Measurements from ENCODE around the gene HPS1. TPM values are rescaled to one million over a fixed set of nuclear protein-coding genes. Genes with fewer than 3 reads are reported as not detected.

HPS1 gene
- total and polyA plus RNA-seq, 2 of the 4 experiments (the other 2 are of a cell fraction), result 14.0 to 55.2 TPM

DNA sequence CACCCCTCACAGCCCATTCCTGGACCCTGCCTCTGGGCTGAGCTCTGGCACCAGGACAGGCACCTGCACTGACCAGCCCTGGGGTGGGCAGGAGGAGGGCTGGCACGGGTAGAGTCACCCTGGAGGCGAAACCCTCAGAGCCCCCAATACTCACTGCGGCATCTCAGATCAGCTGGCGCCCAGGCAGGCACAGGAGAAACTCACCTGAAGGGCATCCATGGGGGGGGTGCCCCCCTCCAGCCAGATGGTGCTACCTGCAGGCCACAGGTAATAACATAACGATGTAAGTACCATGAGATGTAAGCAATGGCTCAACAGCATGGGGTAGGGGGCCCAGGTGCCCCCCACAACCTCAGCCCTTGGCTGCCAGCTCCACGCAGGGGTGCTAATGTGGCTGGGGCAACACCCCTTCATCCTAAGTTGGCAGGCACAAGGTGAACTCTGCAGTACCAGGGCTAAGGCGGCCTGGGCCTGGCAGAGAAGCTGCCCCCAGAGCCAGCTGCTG, 19.7 kb downstream of the HPS1 start:
- DNase-seq (no peak), ATAC-seq (ENCODE audit: low read depth) (no peak)
- Histone ChIP-seq H2AFZ (replicated peaks; ENCODE audit: low read length, poor library complexity) (no peak overlapping the region), H3K56ac (ENCODE audit: extremely low read depth, insufficient read depth, low read length) (no peak overlapping the region), H2BK120ac (ENCODE audit: low read depth, low read length) (no peak overlapping the region), H4K5ac (ENCODE audit: low read depth, low read length) (no peak overlapping the region), H4K8ac (ENCODE audit: low read depth in 2 of 2, low read length in 2 of 2) (no peak overlapping the region), H3K9me1 (ENCODE audit: insufficient read depth, low read length) (no peaks in the 10 kb centered on the region), H3K4ac (ENCODE audit: low read depth, low read length) (no peak overlapping the region), H4K91ac (ENCODE audit: insufficient read depth, low read depth, low read length) (no peak overlapping the region), H3K27ac (ENCODE audit: insufficient read depth, low read length) (no peak overlapping the region), H3K4me1 (ENCODE audit: control insufficient read depth, insufficient read depth, low read length) (no peaks in the 10 kb centered on the region), H2AK5ac (ENCODE audit: low read depth, low read length) (no peak overlapping the region), H3K79me1 (ENCODE audit: low read depth in 1 of 2, low read length in 2 of 2) (peaks cover 0 to 3% of the 10 kb centered on the region in 2 experiments; a peak in 1 of 4 replicates), H3K9ac (ENCODE audit: low read depth, low read length) (no peak overlapping the region), H3K27me3 (ENCODE audit: control insufficient read depth, insufficient read depth, low read length) (no peaks in the 10 kb centered on the region), H3K23ac (ENCODE audit: low read depth, low read length) (no peak overlapping the region), H2BK5ac (ENCODE audit: low read depth, low read length, poor library complexity, severe bottlenecking) (no peak overlapping the region), H4K20me1 (ENCODE audit: insufficient read depth, low read length) (no peaks in the 10 kb centered on the region), H3K9me3 (ENCODE audit: control insufficient read depth, insufficient read depth, low read length) (no peaks in the 10 kb centered on the region), H3K18ac (ENCODE audit: low read depth, low read length) (no peak overlapping the region), H2BK15ac (ENCODE audit: low read depth, low read length) (no peak overlapping the region), H3K4me3 (ENCODE audit: insufficient read depth, low read depth, low read length) (no peak overlapping the region), H2BK20ac (ENCODE audit: low read depth, low read length) (no peak overlapping the region), H3K4me2 (ENCODE audit: low read depth, low read length) (no peak overlapping the region), H3K14ac (replicated peaks; ENCODE audit: low read depth, low read length) (no peak overlapping the region), H2AK9ac (replicated peaks; ENCODE audit: low read depth, low read length, poor library complexity) (no peak overlapping the region), H3K36me3 (ENCODE audit: control insufficient read depth, insufficient read depth, low read length) (peaks cover 43% of the 10 kb centered on the region)
- TF ChIP-seq MAFK (IDR thresholded peaks at IDR 0.05; ENCODE audit: low read depth, low read length), result no peak
- no peak for TF ChIP-seq MXI1 (IDR thresholded peaks at IDR 0.05; ENCODE audit: borderline replicate concordance, low read depth, low read length)
- TF ChIP-seq, protein P1, sequence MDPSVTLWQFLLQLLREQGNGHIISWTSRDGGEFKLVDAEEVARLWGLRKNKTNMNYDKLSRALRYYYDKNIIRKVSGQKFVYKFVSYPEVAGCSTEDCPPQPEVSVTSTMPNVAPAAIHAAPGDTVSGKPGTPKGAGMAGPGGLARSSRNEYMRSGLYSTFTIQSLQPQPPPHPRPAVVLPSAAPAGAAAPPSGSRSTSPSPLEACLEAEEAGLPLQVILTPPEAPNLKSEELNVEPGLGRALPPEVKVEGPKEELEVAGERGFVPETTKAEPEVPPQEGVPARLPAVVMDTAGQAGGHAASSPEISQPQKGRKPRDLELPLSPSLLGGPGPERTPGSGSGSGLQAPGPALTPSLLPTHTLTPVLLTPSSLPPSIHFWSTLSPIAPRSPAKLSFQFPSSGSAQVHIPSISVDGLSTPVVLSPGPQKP (IDR thresholded peaks at IDR 0.05; ENCODE audit: borderline replicate concordance, low read depth, low read length), result no peak
- TF ChIP-seq CHD1 (IDR thresholded peaks at IDR 0.05; ENCODE audit: low read depth, low read length), result no peak
- TF ChIP-seq BHLHE40 (IDR thresholded peaks at IDR 0.05; ENCODE audit: low read depth, low read length), result no peak
- TF ChIP-seq, protein P2, sequence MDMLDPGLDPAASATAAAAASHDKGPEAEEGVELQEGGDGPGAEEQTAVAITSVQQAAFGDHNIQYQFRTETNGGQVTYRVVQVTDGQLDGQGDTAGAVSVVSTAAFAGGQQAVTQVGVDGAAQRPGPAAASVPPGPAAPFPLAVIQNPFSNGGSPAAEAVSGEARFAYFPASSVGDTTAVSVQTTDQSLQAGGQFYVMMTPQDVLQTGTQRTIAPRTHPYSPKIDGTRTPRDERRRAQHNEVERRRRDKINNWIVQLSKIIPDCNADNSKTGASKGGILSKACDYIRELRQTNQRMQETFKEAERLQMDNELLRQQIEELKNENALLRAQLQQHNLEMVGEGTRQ (IDR thresholded peaks at IDR 0.05; ENCODE audit: low read depth, low read length), result no peak
- no peak for TF ChIP-seq FOS (IDR thresholded peaks at IDR 0.05; ENCODE audit: low read depth, low read length)
- TF ChIP-seq CEBPB (IDR thresholded peaks at IDR 0.05; ENCODE audit: low read depth, low read length), result no peak
- TF ChIP-seq RCOR1 (IDR thresholded peaks at IDR 0.05; ENCODE audit: insufficient replicate concordance, low read length), result no peak
- TF ChIP-seq POLR2A (IDR thresholded peaks at IDR 0.05; ENCODE audit: low read depth, low read length), result no peak
- no peak for TF ChIP-seq MAZ (IDR thresholded peaks at IDR 0.05; ENCODE audit: borderline replicate concordance, low read depth, low read length)
- no peak for TF ChIP-seq RFX5 (IDR thresholded peaks at IDR 0.05; ENCODE audit: low read depth, low read length)
- no peak for TF ChIP-seq NFE2L2 (IDR thresholded peaks at IDR 0.05; ENCODE audit: low read depth, low read length)
- TF ChIP-seq RAD21 (IDR thresholded peaks at IDR 0.05; ENCODE audit: low read length), result no peak
- no peak for TF ChIP-seq SMC3 (IDR thresholded peaks at IDR 0.05; ENCODE audit: low read depth, low read length)
- TF ChIP-seq, protein P3, sequence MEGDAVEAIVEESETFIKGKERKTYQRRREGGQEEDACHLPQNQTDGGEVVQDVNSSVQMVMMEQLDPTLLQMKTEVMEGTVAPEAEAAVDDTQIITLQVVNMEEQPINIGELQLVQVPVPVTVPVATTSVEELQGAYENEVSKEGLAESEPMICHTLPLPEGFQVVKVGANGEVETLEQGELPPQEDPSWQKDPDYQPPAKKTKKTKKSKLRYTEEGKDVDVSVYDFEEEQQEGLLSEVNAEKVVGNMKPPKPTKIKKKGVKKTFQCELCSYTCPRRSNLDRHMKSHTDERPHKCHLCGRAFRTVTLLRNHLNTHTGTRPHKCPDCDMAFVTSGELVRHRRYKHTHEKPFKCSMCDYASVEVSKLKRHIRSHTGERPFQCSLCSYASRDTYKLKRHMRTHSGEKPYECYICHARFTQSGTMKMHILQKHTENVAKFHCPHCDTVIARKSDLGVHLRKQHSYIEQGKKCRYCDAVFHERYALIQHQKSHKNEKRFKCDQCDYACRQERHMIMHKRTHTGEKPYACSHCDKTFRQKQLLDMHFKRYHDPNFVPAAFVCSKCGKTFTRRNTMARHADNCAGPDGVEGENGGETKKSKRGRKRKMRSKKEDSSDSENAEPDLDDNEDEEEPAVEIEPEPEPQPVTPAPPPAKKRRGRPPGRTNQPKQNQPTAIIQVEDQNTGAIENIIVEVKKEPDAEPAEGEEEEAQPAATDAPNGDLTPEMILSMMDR (conservative IDR thresholded peaks at IDR 0.05; ENCODE audit: low read depth, low read length), result no peak
- POLR2A ChIA-PET (ENCODE audit: unreplicated experiment), result no interaction called here
- dilution Hi-C loops (cut with HindIII; ENCODE audit: low sequenced_read_pairs, unreplicated experiment), result no loop called here
- no TSS peak for BruUV-seq (replicated peaks)
- in situ Hi-C loops (cut with MboI; ENCODE audit: low sequenced_read_pairs), result no loop called here
- CTCF ChIA-PET, result interaction anchor here (1.2 kb wide), 1 partner anchor 17 kb away, joined by 4 read pairs; no protein-coding TSS in a partner anchor
- WGBS, 2 experiments (ENCODE audit: extremely low coverage in 2 of 2, insufficient read length in 1 of 2), result no CpG with 5 or more reads among the region's 7 CpGs
- intact Hi-C loops (cut with micrococcal nuclease), result no loop called here

Data from IMR-90 (cell line).